Osteocyte (in vitro differentiated cells): Measurements from ENCODE around the gene VAC14. TPM values are rescaled to one million over a fixed set of nuclear protein-coding genes. Genes with fewer than 3 reads are reported as not detected.
A peak's percentile ranks its signal among the peaks of the same experiment; 100 is the strongest.

Experiments used
- DNase-seq: peaks from one replicate; pipeline ENCODE4 v3.0.0; 2021; ENCODE audit warnings: mixed read lengths; ENCODE audit not compliant: unreplicated experiment; ENCODE audit errors: extremely low spot score
- H3K27ac Mint-ChIP-seq: one replicate; pipeline ENCODE4 v1.8.0; 2021; ENCODE audit warnings: mild to moderate bottlenecking, mixed read lengths; ENCODE audit not compliant: unreplicated experiment
- H3K27me3 Mint-ChIP-seq: one replicate; pipeline ENCODE4 v1.8.0; 2021; ENCODE audit warnings: mixed read lengths; ENCODE audit not compliant: unreplicated experiment
- H3K36me3 Mint-ChIP-seq: one replicate; pipeline ENCODE4 v1.8.0; 2021; ENCODE audit warnings: mixed read lengths; ENCODE audit not compliant: unreplicated experiment
- H3K4me1 Mint-ChIP-seq: one replicate; pipeline ENCODE4 v1.8.0; 2021; ENCODE audit warnings: mixed read lengths; ENCODE audit not compliant: unreplicated experiment
- H3K4me3 Mint-ChIP-seq: one replicate; pipeline ENCODE4 v1.8.0; 2021; ENCODE audit warnings: mild to moderate bottlenecking, moderate library complexity, mixed read lengths; ENCODE audit not compliant: unreplicated experiment
- H3K9me3 Mint-ChIP-seq: one replicate; pipeline ENCODE4 v1.8.0; 2021; ENCODE audit warnings: mixed read lengths; ENCODE audit not compliant: unreplicated experiment
- total RNA-seq: library from RNA; stranded (reverse); gene quantifications from 2 replicates; pipeline ENCODE4 v1.2.1, GENCODE V29; 2021
- TF ChIP-seq, protein P1 (sequence below): fragments of 200-600 bp; sonication (generic); IDR thresholded peaks from 2 replicates; pipeline ENCODE4 v1.5.0; 2021; ENCODE audit warnings: antibody characterized with exemption, mild to moderate bottlenecking, moderate library complexity

VAC14 gene
- total RNA-seq, 1 donor from 2014 or later: 44.5 TPM

GRCh38 chr16:70779361-70779760 lies 21.6 kb downstream of the VAC14 start:
- Mint-ChIP-seq H3K4me1 (peaks cover 15% of the 10 kb centered on the region), H3K36me3 (peaks cover 50% of the 10 kb centered on the region)

DNA sequence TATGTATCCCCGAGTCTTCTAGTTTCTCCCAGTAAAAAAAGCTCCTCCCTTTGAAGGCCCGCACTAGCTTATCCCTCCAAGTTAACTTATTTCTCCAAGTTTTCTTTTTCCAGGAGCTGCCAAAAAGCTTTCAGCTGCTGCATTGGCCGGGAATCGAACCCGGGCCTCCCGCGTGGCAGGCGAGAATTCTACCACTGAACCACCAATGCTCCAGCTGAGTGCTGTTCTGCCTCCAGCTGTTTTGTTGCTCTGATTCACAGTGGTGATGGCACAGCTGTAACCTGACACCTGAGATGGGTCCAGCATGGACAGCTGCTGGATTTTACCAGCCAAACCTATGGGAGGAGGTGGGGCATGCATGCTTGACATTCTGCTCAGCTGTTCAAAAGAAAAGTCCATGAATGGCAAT lies 22.1 kb downstream of the VAC14 start:
- H3K36me3 Mint-ChIP-seq: peaks cover 50% of the 10 kb centered on the region
- TF ChIP-seq, protein P1, sequence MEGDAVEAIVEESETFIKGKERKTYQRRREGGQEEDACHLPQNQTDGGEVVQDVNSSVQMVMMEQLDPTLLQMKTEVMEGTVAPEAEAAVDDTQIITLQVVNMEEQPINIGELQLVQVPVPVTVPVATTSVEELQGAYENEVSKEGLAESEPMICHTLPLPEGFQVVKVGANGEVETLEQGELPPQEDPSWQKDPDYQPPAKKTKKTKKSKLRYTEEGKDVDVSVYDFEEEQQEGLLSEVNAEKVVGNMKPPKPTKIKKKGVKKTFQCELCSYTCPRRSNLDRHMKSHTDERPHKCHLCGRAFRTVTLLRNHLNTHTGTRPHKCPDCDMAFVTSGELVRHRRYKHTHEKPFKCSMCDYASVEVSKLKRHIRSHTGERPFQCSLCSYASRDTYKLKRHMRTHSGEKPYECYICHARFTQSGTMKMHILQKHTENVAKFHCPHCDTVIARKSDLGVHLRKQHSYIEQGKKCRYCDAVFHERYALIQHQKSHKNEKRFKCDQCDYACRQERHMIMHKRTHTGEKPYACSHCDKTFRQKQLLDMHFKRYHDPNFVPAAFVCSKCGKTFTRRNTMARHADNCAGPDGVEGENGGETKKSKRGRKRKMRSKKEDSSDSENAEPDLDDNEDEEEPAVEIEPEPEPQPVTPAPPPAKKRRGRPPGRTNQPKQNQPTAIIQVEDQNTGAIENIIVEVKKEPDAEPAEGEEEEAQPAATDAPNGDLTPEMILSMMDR: no peak
- H3K4me1 Mint-ChIP-seq: peaks cover 15% of the 10 kb centered on the region
- peak overlapping the region; percentile 94 for H3K27ac Mint-ChIP-seq
- H3K27me3 Mint-ChIP-seq: no peaks in the 10 kb centered on the region
- peak; percentile 95 for DNase-seq
- H3K4me3 Mint-ChIP-seq: no peak overlapping the region
- H3K9me3 Mint-ChIP-seq: no peaks in the 10 kb centered on the region

More at GRCh38 chr16:70779361-70779760, 21.6 kb downstream of the VAC14 start:
- peak overlapping the region; percentile 94 for H3K27ac Mint-ChIP-seq
- no peaks in the 10 kb centered on the region for H3K9me3 Mint-ChIP-seq
- TF ChIP-seq, protein P1: no peak
- no peak for DNase-seq
- no peaks in the 10 kb centered on the region for H3K27me3 Mint-ChIP-seq
- H3K4me3 Mint-ChIP-seq: no peak overlapping the region

GRCh38 chr16:70777973-70778406 lies 23.0 kb downstream of the VAC14 start:
- no peak overlapping the region for H3K4me3 Mint-ChIP-seq
- TF ChIP-seq, protein P1: no peak
- DNase-seq: no peak
- H3K9me3 Mint-ChIP-seq: no peaks in the 10 kb centered on the region
- H3K4me1 Mint-ChIP-seq: peaks cover 15% of the 10 kb centered on the region
- H3K27ac Mint-ChIP-seq: peak overlapping the region; percentile 94
- no peaks in the 10 kb centered on the region for H3K27me3 Mint-ChIP-seq
- peaks cover 45% of the 10 kb centered on the region for H3K36me3 Mint-ChIP-seq

DNA sequence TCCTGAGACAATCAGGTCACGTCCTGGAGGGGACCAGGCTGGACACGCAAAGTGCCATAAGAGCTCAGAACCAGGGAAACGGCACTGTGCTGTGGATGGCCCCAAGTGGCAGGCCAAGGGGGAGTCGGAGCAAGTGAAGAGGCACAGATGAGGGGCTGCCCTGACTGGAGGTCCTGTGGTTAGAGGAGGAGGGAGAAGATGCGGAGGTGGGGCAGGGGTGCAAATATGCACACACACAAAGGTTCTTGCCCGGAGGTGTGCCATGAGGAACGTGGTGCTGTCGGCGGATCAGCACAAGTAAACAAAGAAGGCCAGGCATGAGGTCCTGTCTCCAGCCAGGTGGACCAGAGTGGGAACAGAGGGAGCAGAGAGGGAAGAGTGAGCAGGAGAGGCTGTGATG lies 23.5 kb downstream of the VAC14 start:
- Mint-ChIP-seq H3K27me3 (no peaks in the 10 kb centered on the region), H3K27ac (no peak overlapping the region)

DNA sequence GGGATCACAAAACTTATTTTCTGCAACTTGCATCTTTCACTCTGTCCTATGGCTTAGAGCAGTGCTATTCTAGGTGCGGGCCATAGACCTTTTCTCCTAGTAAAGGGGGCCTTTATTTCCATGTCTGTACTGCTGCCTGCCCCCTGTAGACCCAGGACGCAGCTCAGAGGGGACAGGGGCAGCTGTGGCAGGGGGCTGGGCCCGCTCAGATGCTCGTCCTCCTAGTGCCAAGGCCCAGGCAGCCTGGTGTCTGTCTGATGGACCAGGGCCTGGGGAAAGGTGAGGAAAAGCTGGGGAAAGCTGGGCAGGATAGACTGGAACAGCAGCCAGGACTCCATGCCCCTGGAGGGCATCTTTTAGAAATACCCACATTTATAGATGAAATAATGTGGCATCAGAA lies 25.6 kb downstream of the VAC14 start:
- TF ChIP-seq, protein P1: no peak
- no peak for DNase-seq
- H3K27me3 Mint-ChIP-seq: no peaks in the 10 kb centered on the region

More for the DNA sequence above, 23.5 kb downstream of the VAC14 start:
- Mint-ChIP-seq H3K4me3 (no peak overlapping the region), H3K36me3 (peaks cover 45% of the 10 kb centered on the region), H3K4me1 (peaks cover 15% of the 10 kb centered on the region), H3K9me3 (no peaks in the 10 kb centered on the region)
- DNase-seq: no peak
- TF ChIP-seq, protein P1: no peak

More for the DNA sequence above, 25.6 kb downstream of the VAC14 start:
- Mint-ChIP-seq H3K4me1 (peaks cover 21% of the 10 kb centered on the region), H3K36me3 (peaks cover 29% of the 10 kb centered on the region), H3K27ac (no peak overlapping the region), H3K9me3 (no peaks in the 10 kb centered on the region), H3K4me3 (no peak overlapping the region)
